ENCODE measurements around the gene AUTS2. TPM values are rescaled to one million over a fixed set of nuclear protein-coding genes. Genes with fewer than 3 reads are reported as not detected.

The AUTS2 gene
- total RNA-seq, 1 experiment from 2014 or later, result 2.5 TPM

DNA sequence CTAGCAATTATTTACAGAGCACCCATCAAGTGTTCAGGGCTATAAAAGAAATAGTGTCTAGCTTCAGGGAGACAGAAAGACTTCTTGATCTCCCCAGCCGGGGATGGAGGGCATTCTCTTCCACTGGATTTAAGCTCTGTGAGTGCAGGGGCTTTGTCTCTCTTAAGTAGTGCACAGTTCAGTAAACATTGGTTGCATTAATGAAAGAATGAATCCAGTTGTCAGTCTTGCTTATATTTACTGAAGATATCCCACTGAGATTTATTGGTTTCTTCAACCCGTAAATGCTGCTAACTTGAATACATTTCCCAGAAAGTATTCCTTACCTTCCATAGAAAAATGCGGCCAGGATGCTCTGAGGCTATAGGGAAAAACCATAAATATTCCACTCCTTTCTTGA is 41.9 kb downstream of the AUTS2 start:
- intact Hi-C loops (cut with micrococcal nuclease; ENCODE audit: unreplicated experiment), result no loop called here
- Histone ChIP-seq H3K27ac (ENCODE audit: low read length) (no peak overlapping the region), H3K4me3 (ENCODE audit: low read depth in 2 of 2, low read length in 2 of 2) (no peak overlapping the region), H3K9me3 (ENCODE audit: control insufficient read depth, insufficient read depth, low read depth, low read length) (no peaks in the 10 kb centered on the region), H3K36me3 (ENCODE audit: control insufficient read depth, insufficient read depth, low read length) (no peaks in the 10 kb centered on the region), H3K27me3 (ENCODE audit: control insufficient read depth, insufficient read depth, low read length) (no peaks in the 10 kb centered on the region), H3K4me1 (ENCODE audit: control insufficient read depth, insufficient read depth, low read length) (no peaks in the 10 kb centered on the region)
- CTCF ChIA-PET, result interaction anchor here (0.6 kb wide), 1 partner anchor 1443 kb away, joined by 4 read pairs; no protein-coding TSS in a partner anchor
- in situ Hi-C loops (cut with HindIII; ENCODE audit: low pct_unique_long_range_greater_than_20kb, low sequenced_read_pairs), result no loop called here
- TF ChIP-seq TCF7L2 (IDR thresholded peaks at IDR 0.05; ENCODE audit: low read depth, low read length), result no peak
- no TSS peak for BruUV-seq (replicated peaks)
- DNase-seq (ENCODE audit: low read depth, low spot score) (no peak), ATAC-seq (no peak)
- POLR2A ChIA-PET, result interaction anchor here (0.5 kb wide), 1 partner anchor 335 kb away, joined by 3 read pairs; no protein-coding TSS in a partner anchor

DNA sequence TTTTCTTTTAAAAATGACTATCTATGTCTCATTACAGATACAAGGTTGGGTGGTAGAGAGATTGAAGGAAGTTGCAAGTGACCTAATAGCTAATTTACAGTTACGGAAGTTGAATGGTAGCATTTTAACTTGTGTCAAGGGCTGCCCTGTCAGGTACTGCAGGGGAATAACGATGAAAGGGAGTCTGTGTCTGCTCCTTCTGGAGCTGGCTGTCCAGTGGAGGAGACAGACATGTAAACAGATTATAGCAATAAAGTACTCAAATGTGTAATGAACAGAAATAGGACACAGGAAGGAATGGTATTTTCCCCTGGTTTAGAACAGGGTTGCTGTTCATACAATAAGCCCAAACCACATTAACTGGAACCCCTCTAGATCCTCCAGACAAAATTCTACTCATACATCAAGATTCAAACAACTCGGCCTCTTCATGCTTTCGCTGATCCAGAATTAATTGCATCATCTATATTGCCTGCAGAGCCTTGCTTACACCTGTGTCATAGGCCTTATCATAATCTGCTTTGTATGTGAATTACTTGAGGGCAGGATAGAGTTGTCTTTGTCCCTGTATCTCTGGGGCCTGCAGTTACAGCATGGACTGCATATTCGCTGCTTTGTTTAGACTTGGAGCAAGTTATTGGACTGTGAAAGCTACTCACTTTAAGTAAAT is 42.8 kb downstream of the AUTS2 start:
- Histone ChIP-seq H3K27ac (ENCODE audit: low read length) (no peak overlapping the region), H3K36me3 (ENCODE audit: control insufficient read depth, insufficient read depth, low read length) (no peaks in the 10 kb centered on the region), H3K4me3 (ENCODE audit: low read depth in 2 of 2, low read length in 2 of 2) (no peak overlapping the region), H3K4me1 (ENCODE audit: control insufficient read depth, insufficient read depth, low read length) (no peaks in the 10 kb centered on the region), H3K27me3 (ENCODE audit: control insufficient read depth, insufficient read depth, low read length) (no peaks in the 10 kb centered on the region), H3K9me3 (ENCODE audit: control insufficient read depth, insufficient read depth, low read depth, low read length) (no peaks in the 10 kb centered on the region)
- POLR2A ChIA-PET, result no interaction called here
- in situ Hi-C loops (cut with HindIII; ENCODE audit: low pct_unique_long_range_greater_than_20kb, low sequenced_read_pairs) (no loop called here), intact Hi-C loops (cut with micrococcal nuclease; ENCODE audit: unreplicated experiment) (no loop called here)
- TF ChIP-seq, protein P1, sequence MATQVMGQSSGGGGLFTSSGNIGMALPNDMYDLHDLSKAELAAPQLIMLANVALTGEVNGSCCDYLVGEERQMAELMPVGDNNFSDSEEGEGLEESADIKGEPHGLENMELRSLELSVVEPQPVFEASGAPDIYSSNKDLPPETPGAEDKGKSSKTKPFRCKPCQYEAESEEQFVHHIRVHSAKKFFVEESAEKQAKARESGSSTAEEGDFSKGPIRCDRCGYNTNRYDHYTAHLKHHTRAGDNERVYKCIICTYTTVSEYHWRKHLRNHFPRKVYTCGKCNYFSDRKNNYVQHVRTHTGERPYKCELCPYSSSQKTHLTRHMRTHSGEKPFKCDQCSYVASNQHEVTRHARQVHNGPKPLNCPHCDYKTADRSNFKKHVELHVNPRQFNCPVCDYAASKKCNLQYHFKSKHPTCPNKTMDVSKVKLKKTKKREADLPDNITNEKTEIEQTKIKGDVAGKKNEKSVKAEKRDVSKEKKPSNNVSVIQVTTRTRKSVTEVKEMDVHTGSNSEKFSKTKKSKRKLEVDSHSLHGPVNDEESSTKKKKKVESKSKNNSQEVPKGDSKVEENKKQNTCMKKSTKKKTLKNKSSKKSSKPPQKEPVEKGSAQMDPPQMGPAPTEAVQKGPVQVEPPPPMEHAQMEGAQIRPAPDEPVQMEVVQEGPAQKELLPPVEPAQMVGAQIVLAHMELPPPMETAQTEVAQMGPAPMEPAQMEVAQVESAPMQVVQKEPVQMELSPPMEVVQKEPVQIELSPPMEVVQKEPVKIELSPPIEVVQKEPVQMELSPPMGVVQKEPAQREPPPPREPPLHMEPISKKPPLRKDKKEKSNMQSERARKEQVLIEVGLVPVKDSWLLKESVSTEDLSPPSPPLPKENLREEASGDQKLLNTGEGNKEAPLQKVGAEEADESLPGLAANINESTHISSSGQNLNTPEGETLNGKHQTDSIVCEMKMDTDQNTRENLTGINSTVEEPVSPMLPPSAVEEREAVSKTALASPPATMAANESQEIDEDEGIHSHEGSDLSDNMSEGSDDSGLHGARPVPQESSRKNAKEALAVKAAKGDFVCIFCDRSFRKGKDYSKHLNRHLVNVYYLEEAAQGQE (IDR thresholded peaks at IDR 0.05; ENCODE audit: insufficient read depth in 1 of 2, low read depth in 2 of 2, low read length in 1 of 2), result no peak
- no peak for TF ChIP-seq TCF7L2 (IDR thresholded peaks at IDR 0.05; ENCODE audit: low read depth, low read length)
- TF ChIP-seq SIN3A (IDR thresholded peaks at IDR 0.05; ENCODE audit: borderline replicate concordance, insufficient read depth, low read depth, low read length), result no peak
- TF ChIP-seq, protein P2, sequence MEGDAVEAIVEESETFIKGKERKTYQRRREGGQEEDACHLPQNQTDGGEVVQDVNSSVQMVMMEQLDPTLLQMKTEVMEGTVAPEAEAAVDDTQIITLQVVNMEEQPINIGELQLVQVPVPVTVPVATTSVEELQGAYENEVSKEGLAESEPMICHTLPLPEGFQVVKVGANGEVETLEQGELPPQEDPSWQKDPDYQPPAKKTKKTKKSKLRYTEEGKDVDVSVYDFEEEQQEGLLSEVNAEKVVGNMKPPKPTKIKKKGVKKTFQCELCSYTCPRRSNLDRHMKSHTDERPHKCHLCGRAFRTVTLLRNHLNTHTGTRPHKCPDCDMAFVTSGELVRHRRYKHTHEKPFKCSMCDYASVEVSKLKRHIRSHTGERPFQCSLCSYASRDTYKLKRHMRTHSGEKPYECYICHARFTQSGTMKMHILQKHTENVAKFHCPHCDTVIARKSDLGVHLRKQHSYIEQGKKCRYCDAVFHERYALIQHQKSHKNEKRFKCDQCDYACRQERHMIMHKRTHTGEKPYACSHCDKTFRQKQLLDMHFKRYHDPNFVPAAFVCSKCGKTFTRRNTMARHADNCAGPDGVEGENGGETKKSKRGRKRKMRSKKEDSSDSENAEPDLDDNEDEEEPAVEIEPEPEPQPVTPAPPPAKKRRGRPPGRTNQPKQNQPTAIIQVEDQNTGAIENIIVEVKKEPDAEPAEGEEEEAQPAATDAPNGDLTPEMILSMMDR (IDR thresholded peaks at IDR 0.05), result no peak
- ATAC-seq, result no peak
- BruUV-seq (replicated peaks), result no TSS peak
- CTCF ChIA-PET, result interaction anchor here (0.6 kb wide), 1 partner anchor 1444 kb away, joined by 4 read pairs; no protein-coding TSS in a partner anchor
- no peak for DNase-seq (ENCODE audit: low read depth, low spot score)

DNA sequence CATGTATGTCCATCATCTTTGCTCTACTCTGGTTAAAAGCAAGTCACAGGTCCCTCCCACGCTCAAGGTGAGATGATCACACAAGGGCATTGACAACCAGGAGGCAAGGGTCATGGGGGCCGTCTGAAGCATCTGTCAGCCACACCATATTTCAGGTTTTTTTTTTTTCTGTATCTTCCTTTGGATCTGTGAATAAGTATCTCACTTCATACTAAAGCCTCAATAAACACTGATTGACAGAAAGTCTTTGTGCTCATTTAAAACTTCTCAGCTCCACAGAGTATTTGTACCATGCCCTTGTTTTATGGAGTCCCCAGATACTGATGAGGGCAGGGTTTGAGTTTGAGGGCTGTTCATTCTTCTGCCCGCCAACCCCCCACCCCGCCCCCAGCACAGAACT is 45.0 kb downstream of the AUTS2 start:
- ChIA-PET POLR2A (no interaction called here), CTCF (no interaction called here)
- intact Hi-C loops (cut with micrococcal nuclease; ENCODE audit: unreplicated experiment) (no loop called here), in situ Hi-C loops (cut with HindIII; ENCODE audit: low pct_unique_long_range_greater_than_20kb, low sequenced_read_pairs) (no loop called here)
- H3K4me3 ChIP-seq (ENCODE audit: low read depth in 2 of 2, low read length in 2 of 2), result no peak overlapping the region
- no peaks in the 10 kb centered on the region for H3K4me1 ChIP-seq (ENCODE audit: control insufficient read depth, insufficient read depth, low read length)
- no peak overlapping the region for H3K27ac ChIP-seq (ENCODE audit: low read length)
- no TSS peak for BruUV-seq (replicated peaks)
- H3K9me3 ChIP-seq (ENCODE audit: control insufficient read depth, insufficient read depth, low read depth, low read length), result no peaks in the 10 kb centered on the region
- DNase-seq (ENCODE audit: low read depth, low spot score), result no peak
- no peaks in the 10 kb centered on the region for H3K27me3 ChIP-seq (ENCODE audit: control insufficient read depth, insufficient read depth, low read length)
- TF ChIP-seq TCF7L2 (IDR thresholded peaks at IDR 0.05; ENCODE audit: low read depth, low read length), result no peak
- no peak for TF ChIP-seq SIN3A (IDR thresholded peaks at IDR 0.05; ENCODE audit: borderline replicate concordance, insufficient read depth, low read depth, low read length)
- TF ChIP-seq, protein P2 (IDR thresholded peaks at IDR 0.05), result no peak
- no peak for TF ChIP-seq POLR2AphosphoS5 (IDR thresholded peaks at IDR 0.05; ENCODE audit: low read depth, low read length)
- TF ChIP-seq, protein P1 (IDR thresholded peaks at IDR 0.05; ENCODE audit: insufficient read depth in 1 of 2, low read depth in 2 of 2, low read length in 1 of 2), result no peak
- no peak for ATAC-seq
- H3K36me3 ChIP-seq (ENCODE audit: control insufficient read depth, insufficient read depth, low read length), result no peaks in the 10 kb centered on the region

Measured in Panc1 (cell line).